Astrocyte (in vitro differentiated cells and primary cell): ENCODE results near the gene CIDEC. TPM values are rescaled to one million over a fixed set of nuclear protein-coding genes. Genes with fewer than 3 reads are reported as not detected.

Experiments used
- DNase-seq: peaks from one replicate; pipeline ENCODE4 v3.0.0-alpha.2; 2010; ENCODE audit warnings: low read depth
- FAIRE-seq: peaks from 2 replicates; lab custom pipeline; 2011; peaks lifted over from hg19 to GRCh38; lab: Jason Lieb, UNC
- H2AFZ ChIP-seq: 2 replicates; pipeline ENCODE4 v1.6.0; 2012; ENCODE audit warnings: low read depth, low read length, inconsistent platforms
- H3K27ac ChIP-seq: 2 replicates; pipeline ENCODE4 v1.5.1; 2011; ENCODE audit warnings: low read depth, low read length, inconsistent platforms
- H3K27me3 ChIP-seq: 2 replicates; pipeline ENCODE4 v1.6.0; 2011; ENCODE audit warnings: low read length, inconsistent platforms; ENCODE audit not compliant: insufficient read depth
- H3K36me3 ChIP-seq: 2 replicates; pipeline ENCODE4 v1.5.1; 2011; ENCODE audit warnings: low read length, inconsistent platforms; ENCODE audit not compliant: insufficient read depth
- H3K4me1 ChIP-seq: 2 replicates; pipeline ENCODE4 v1.5.1; 2011; ENCODE audit warnings: low read length, inconsistent platforms; ENCODE audit not compliant: insufficient read depth
- H3K4me2 ChIP-seq: 2 replicates; pipeline ENCODE4 v1.6.0; 2012; ENCODE audit warnings: low read length, inconsistent platforms
- H3K4me3 ChIP-seq: 2 replicates; pipeline ENCODE4 v1.5.1; 2011; ENCODE audit warnings: low read depth, mild to moderate bottlenecking, low read length, inconsistent platforms; ENCODE audit not compliant: insufficient read depth
- H3K79me2 ChIP-seq: 2 replicates; pipeline ENCODE4 v1.6.0; 2012; ENCODE audit warnings: mild to moderate bottlenecking, low read length, inconsistent platforms; ENCODE audit not compliant: insufficient read depth
- H3K9ac ChIP-seq: 2 replicates; pipeline ENCODE4 v1.6.0; 2012; ENCODE audit warnings: mild to moderate bottlenecking, low read length, inconsistent platforms
- H3K9me3 ChIP-seq: 2 replicates; pipeline ENCODE4 v1.5.1; 2012; ENCODE audit warnings: low read depth, mild to moderate bottlenecking, low read length, inconsistent platforms; ENCODE audit not compliant: insufficient read depth
- H4K20me1 ChIP-seq: 2 replicates; pipeline ENCODE4 v1.6.0; 2012; ENCODE audit warnings: low read length, inconsistent platforms; ENCODE audit not compliant: insufficient read depth
- H3K27ac Mint-ChIP-seq: one replicate; pipeline ENCODE4 v1.8.0; 2021; ENCODE audit warnings: mild to moderate bottlenecking, mixed read lengths; ENCODE audit not compliant: unreplicated experiment
- H3K27me3 Mint-ChIP-seq: one replicate; pipeline ENCODE4 v1.8.0; 2021; ENCODE audit warnings: low read depth, mixed read lengths; ENCODE audit not compliant: unreplicated experiment
- H3K36me3 Mint-ChIP-seq: one replicate; pipeline ENCODE4 v1.8.0; 2021; ENCODE audit warnings: low read depth, mixed read lengths; ENCODE audit not compliant: unreplicated experiment
- H3K4me1 Mint-ChIP-seq: one replicate; pipeline ENCODE4 v1.8.0; 2021; ENCODE audit warnings: low read depth, mixed read lengths; ENCODE audit not compliant: unreplicated experiment
- H3K4me3 Mint-ChIP-seq: one replicate; pipeline ENCODE4 v1.8.0; 2021; ENCODE audit warnings: mild to moderate bottlenecking, moderate library complexity, mixed read lengths; ENCODE audit not compliant: unreplicated experiment
- H3K9me3 Mint-ChIP-seq: one replicate; pipeline ENCODE4 v1.8.0; 2021; ENCODE audit warnings: mild to moderate bottlenecking, mixed read lengths; ENCODE audit not compliant: unreplicated experiment
- EZH2 ChIP-seq: IDR thresholded peaks from 2 replicates; pipeline ENCODE4 v1.6.1; 2012; ENCODE audit warnings: mild to moderate bottlenecking, low read length, inconsistent platforms; ENCODE audit not compliant: insufficient read depth
- total RNA-seq: library from RNA; stranded (reverse); gene quantifications from 2 replicates; pipeline ENCODE4 v1.2.1, GENCODE V29; 2021
- TF ChIP-seq, protein P1 (sequence below): IDR thresholded peaks from 2 replicates; pipeline ENCODE4 v1.5.1; 2011; ENCODE audit warnings: low read depth, mild to moderate bottlenecking, inconsistent platforms, low read length, moderate library complexity; ENCODE audit not compliant: insufficient read depth

The CIDEC gene
- total RNA-seq, 1 donor from 2014 or later: not detected

DNA sequence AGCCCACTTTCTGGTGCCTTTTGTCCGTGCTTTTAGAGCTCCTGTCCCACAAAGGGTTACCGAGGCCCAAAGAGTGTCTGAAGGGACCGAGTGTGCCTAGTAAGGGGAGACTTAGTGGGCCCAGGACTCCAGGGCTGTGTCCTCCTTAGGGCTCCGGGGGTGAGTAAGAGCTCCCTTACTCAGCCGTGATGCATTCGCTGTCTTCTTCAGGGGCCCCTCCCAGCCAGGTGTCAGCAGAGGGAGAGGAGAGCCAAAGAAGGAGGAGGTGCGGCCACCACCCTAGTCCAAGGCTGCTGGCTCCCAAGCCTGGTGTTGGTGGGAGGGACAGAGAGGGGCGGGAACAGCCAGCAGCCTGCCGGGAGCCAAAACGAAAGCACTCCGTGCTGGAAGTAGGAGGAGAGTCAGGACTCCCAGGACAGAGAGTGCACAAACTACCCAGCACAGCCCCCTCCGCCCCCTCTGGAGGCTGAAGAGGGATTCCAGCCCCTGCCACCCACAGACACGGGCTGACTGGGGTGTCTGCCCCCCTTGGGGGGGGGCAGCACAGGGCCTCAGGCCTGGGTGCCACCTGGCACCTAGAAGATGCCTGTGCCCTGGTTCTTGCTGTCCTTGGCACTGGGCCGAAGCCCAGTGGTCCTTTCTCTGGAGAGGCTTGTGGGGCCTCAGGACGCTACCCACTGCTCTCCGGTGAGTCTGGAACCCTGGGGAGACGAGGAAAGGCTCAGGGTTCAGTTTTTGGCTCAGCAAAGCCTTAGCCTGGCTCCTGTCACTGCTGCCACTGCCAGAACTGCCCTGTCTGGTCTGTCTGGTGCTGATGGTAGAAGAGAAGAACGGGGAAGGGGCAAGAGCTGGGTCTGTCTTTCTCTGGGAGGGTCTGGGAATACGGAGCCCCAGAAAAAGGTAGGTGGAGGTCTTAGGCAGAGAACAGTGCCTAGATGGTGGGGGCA is 37.0 kb upstream of the CIDEC start, which contains the start of gene IL17RC:
TSS of gene IL17RC (plus strand) at position 365 of the 947 bp plus-strand sequence. CDS start at position 583, 218 bp downstream.
- Histone ChIP-seq H3K27me3 (no peaks in the 10 kb centered on the region), H3K36me3 (no peaks in the 10 kb centered on the region), H4K20me1 (no peaks in the 10 kb centered on the region), H3K79me2 (no peaks in the 10 kb centered on the region), H3K4me1 (peaks cover 29% of the 10 kb centered on the region), H2AFZ (peak within 1 kb of the TSS; percentile 92), H3K4me3 (peak within 1 kb of the TSS; percentile 57), H3K9me3 (no peaks in the 10 kb centered on the region), H3K4me2 (peak within 1 kb of the TSS; percentile 92), H3K27ac (peak within 1 kb of the TSS; percentile 59), H3K9ac (peak within 1 kb of the TSS; percentile 70)
- Mint-ChIP-seq H3K27ac (peak within 1 kb of the TSS; percentile 53), H3K4me3 (peak within 1 kb of the TSS; percentile 83), H3K9me3 (peaks cover 7% of the 10 kb centered on the region), H3K4me1 (peaks cover 5% of the 10 kb centered on the region), H3K27me3 (no peaks in the 10 kb centered on the region), H3K36me3 (peaks cover 5% of the 10 kb centered on the region)
- FAIRE-seq (no peak), DNase-seq (peak; percentile 75)
- TF ChIP-seq, protein P1, sequence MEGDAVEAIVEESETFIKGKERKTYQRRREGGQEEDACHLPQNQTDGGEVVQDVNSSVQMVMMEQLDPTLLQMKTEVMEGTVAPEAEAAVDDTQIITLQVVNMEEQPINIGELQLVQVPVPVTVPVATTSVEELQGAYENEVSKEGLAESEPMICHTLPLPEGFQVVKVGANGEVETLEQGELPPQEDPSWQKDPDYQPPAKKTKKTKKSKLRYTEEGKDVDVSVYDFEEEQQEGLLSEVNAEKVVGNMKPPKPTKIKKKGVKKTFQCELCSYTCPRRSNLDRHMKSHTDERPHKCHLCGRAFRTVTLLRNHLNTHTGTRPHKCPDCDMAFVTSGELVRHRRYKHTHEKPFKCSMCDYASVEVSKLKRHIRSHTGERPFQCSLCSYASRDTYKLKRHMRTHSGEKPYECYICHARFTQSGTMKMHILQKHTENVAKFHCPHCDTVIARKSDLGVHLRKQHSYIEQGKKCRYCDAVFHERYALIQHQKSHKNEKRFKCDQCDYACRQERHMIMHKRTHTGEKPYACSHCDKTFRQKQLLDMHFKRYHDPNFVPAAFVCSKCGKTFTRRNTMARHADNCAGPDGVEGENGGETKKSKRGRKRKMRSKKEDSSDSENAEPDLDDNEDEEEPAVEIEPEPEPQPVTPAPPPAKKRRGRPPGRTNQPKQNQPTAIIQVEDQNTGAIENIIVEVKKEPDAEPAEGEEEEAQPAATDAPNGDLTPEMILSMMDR: no peak
- no peak for TF ChIP-seq EZH2

DNA sequence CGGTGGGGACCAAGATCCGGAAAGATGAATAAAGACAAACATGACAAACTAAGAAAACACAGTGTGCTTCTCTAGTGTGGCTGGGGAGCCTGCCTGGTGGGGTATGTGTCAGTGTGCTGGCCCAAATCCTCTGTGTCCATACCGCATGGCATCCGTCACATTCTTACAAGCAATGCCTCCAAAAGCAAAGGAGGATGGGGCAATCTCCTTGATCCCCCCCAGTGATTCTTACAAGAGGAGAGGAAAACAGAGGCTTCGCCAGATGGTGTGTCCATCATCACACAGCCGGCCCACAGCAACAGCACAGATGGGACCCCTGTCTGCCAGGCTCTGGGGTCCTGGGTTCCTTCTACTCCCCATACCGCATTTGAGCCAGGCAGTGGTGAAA is 36.3 kb upstream of the CIDEC start:
- peaks cover 8% of the 10 kb centered on the region for H3K36me3 Mint-ChIP-seq

More for the DNA sequence above, 36.3 kb upstream of the CIDEC start:
- H4K20me1 ChIP-seq: no peaks in the 10 kb centered on the region
- DNase-seq (no peak), FAIRE-seq (no peak)
- no peaks in the 10 kb centered on the region for H3K79me2 ChIP-seq
- Mint-ChIP-seq H3K27ac (peak overlapping the region; percentile 53), H3K4me1 (peaks cover 5% of the 10 kb centered on the region), H3K4me3 (peak overlapping the region; percentile 83), H3K27me3 (no peaks in the 10 kb centered on the region), H3K9me3 (peaks cover 9% of the 10 kb centered on the region)
- peak overlapping the region; percentile 36 for H2AFZ ChIP-seq
- H3K36me3 ChIP-seq: no peaks in the 10 kb centered on the region
- peaks cover 29% of the 10 kb centered on the region for H3K4me1 ChIP-seq
- H3K4me2 ChIP-seq: peak overlapping the region; percentile 83
- peak overlapping the region; percentile 46 for H3K4me3 ChIP-seq
- H3K27ac ChIP-seq: peak overlapping the region; percentile 59
- peak overlapping the region; percentile 64 for H3K9ac ChIP-seq
- TF ChIP-seq, protein P1: no peak
- TF ChIP-seq EZH2: no peak
- no peaks in the 10 kb centered on the region for H3K9me3 ChIP-seq
- no peaks in the 10 kb centered on the region for H3K27me3 ChIP-seq
